ENCODE results near the gene MX2.

DNA sequence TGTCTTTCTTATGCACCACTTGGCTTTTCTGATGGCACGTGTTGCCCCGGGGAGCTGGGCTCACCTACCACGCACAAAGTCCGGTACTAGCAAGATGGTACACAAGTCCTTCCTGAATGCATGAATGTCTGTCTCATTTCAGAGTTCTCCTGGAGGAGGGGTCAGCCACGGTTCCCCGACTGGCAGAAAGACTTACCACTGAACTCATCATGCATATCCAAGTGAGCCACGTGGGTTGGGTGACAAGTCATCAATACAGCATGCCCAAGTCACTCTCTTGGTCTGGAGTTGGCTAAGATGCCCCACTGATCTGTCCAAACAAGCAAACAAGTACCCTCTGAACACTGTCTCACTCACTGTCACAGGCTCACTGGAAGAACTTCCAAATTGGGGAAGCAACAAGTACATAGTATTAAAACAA is 35.7 kb downstream of the MX2 start:
- TF ChIP-seq, protein P1, sequence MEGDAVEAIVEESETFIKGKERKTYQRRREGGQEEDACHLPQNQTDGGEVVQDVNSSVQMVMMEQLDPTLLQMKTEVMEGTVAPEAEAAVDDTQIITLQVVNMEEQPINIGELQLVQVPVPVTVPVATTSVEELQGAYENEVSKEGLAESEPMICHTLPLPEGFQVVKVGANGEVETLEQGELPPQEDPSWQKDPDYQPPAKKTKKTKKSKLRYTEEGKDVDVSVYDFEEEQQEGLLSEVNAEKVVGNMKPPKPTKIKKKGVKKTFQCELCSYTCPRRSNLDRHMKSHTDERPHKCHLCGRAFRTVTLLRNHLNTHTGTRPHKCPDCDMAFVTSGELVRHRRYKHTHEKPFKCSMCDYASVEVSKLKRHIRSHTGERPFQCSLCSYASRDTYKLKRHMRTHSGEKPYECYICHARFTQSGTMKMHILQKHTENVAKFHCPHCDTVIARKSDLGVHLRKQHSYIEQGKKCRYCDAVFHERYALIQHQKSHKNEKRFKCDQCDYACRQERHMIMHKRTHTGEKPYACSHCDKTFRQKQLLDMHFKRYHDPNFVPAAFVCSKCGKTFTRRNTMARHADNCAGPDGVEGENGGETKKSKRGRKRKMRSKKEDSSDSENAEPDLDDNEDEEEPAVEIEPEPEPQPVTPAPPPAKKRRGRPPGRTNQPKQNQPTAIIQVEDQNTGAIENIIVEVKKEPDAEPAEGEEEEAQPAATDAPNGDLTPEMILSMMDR (IDR thresholded peaks at IDR 0.05): no peak
- TF ChIP-seq POLR2A (IDR thresholded peaks at IDR 0.05): no peak

Data from adrenal gland (tissue), 5 donors.